ENCODE results near the gene GCNA.

GRCh38 chrX:71606536-71607216 lies 28.4 kb downstream of the GCNA start:
- TF ChIP-seq CTCF (conservative IDR thresholded peaks at IDR 0.05; ENCODE audit: low read depth, low read length) (no peak), EZH2 (IDR thresholded peaks at IDR 0.05; ENCODE audit: low read length, unreplicated experiment) (no peak), EZH2phosphoT487 (IDR thresholded peaks at IDR 0.05; ENCODE audit: borderline replicate concordance, low read length) (no peak)

All from PC-3 (cell line).